ENCODE measurements around the gene DLL1.
"Not testable (repeated sequence)": the region's sequence is repeated elsewhere in the genome, so short reads cannot be mapped to it uniquely, and the experiment has no call there.

Gene DLL1

GRCh38 chr6:170266061-170266825 lies 24.6 kb downstream of the DLL1 start:
- DNase-seq (ENCODE audit: low spot score), result no peak

- no peak for DNase-seq (ENCODE audit: low spot score)
These were observed 25.2 kb downstream of the DLL1 start for GRCh38 chr6:170265655-170266054.

- DNase-seq (ENCODE audit: low spot score), result not testable (repeated sequence)
These were observed 26.2 kb downstream of the DLL1 start for GRCh38 chr6:170264644-170265043.

- DNase-seq (ENCODE audit: low spot score), result no peak
These were observed 26.8 kb downstream of the DLL1 start for GRCh38 chr6:170264086-170264485.

- no peak for DNase-seq (ENCODE audit: low spot score)
These were observed 27.5 kb downstream of the DLL1 start for GRCh38 chr6:170263410-170263809.

- no peak for DNase-seq (ENCODE audit: low spot score)
These were observed 28.3 kb downstream of the DLL1 start for GRCh38 chr6:170262489-170263088.

GRCh38 chr6:170261643-170262488 lies 29.0 kb downstream of the DLL1 start:
- DNase-seq (ENCODE audit: low spot score), result no peak

GRCh38 chr6:170260686-170261085 lies 30.2 kb downstream of the DLL1 start:
- peak; percentile 2 for DNase-seq (ENCODE audit: low spot score)

- DNase-seq (ENCODE audit: low spot score), result no peak
These were observed 31.6 kb downstream of the DLL1 start for GRCh38 chr6:170259278-170259677.

GRCh38 chr6:170258407-170258806 lies 32.5 kb downstream of the DLL1 start:
- no peak for DNase-seq (ENCODE audit: low spot score)

GRCh38 chr6:170257376-170257775 lies 33.5 kb downstream of the DLL1 start:
- DNase-seq (ENCODE audit: low spot score), result no peak

GRCh38 chr6:170256641-170257040 lies 34.2 kb downstream of the DLL1 start:
- DNase-seq (ENCODE audit: low spot score), result no peak

GRCh38 chr6:170255426-170256125 lies 35.3 kb downstream of the DLL1 start:
- no peak for DNase-seq (ENCODE audit: low spot score)

GRCh38 chr6:170254315-170255213 lies 36.3 kb downstream of the DLL1 start:
- no peak for DNase-seq (ENCODE audit: low spot score)

GRCh38 chr6:170253910-170254269 lies 37.0 kb downstream of the DLL1 start:
- DNase-seq (ENCODE audit: low spot score), result no peak

GRCh38 chr6:170253226-170253909 lies 37.5 kb downstream of the DLL1 start:
- no peak for DNase-seq (ENCODE audit: low spot score)

GRCh38 chr6:170251776-170252571 lies 38.9 kb downstream of the DLL1 start:
- DNase-seq (ENCODE audit: low spot score), result no peak

GRCh38 chr6:170250981-170251775 lies 39.7 kb downstream of the DLL1 start:
- DNase-seq (ENCODE audit: low spot score), result no peak

- DNase-seq (ENCODE audit: low spot score), result no peak
These were observed 40.4 kb downstream of the DLL1 start for GRCh38 chr6:170250455-170250854.
